GM19372 (cell line): ENCODE measurements around the gene FUZ.

ENCODE experiments used
- ATAC-seq: cut with Tn5 transposase; IDR thresholded peaks from one replicate; pipeline ENCODE4 v1.9.1; 2021; ENCODE audit warnings: mild to moderate bottlenecking, low read depth, moderate library complexity; ENCODE audit not compliant: unreplicated experiment

Gene FUZ

GRCh38 chr19:49761625-49762311 lies 51.3 kb downstream of the FUZ start:
- ATAC-seq = no peak

GRCh38 chr19:49761249-49761624 lies 51.9 kb downstream of the FUZ start:
- no peak for ATAC-seq

- ATAC-seq = no peak
Measured at GRCh38 chr19:49758292-49758691, 54.8 kb downstream of the FUZ start.
